GM10266 (cell line): ENCODE data around the gene MED6.

Experiments used
- DNase-seq: peaks from one replicate; pipeline ENCODE4 v3.0.0; 2012; ENCODE audit errors: extremely low spot score
- TF ChIP-seq, protein P1 (sequence below): IDR thresholded peaks from 2 replicates; pipeline ENCODE4 v1.5.1; 2012; ENCODE audit warnings: mild to moderate bottlenecking, low read depth; ENCODE audit not compliant: control insufficient read depth, insufficient read depth; ENCODE audit errors: missing control alignments

The MED6 gene

DNA sequence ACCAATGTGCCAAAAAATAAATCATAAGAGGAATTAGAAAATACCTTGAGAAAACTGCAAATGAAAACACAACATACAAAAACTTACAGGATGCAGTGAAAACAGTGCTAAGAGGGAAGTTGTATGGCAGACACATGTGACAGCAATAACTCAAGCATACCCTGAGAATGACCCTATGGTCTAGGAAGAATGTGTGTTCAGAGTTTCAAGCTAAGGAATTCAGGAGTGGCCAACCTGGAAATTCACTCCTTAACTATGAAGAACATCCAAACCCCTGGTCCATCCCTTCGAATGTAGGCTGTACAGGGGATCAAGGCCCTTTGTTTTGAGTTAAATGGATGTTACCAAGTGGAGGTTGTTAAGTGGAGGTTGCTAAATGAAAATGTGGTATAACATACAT lies 24.5 kb upstream of the MED6 start:
- TF ChIP-seq, protein P1, sequence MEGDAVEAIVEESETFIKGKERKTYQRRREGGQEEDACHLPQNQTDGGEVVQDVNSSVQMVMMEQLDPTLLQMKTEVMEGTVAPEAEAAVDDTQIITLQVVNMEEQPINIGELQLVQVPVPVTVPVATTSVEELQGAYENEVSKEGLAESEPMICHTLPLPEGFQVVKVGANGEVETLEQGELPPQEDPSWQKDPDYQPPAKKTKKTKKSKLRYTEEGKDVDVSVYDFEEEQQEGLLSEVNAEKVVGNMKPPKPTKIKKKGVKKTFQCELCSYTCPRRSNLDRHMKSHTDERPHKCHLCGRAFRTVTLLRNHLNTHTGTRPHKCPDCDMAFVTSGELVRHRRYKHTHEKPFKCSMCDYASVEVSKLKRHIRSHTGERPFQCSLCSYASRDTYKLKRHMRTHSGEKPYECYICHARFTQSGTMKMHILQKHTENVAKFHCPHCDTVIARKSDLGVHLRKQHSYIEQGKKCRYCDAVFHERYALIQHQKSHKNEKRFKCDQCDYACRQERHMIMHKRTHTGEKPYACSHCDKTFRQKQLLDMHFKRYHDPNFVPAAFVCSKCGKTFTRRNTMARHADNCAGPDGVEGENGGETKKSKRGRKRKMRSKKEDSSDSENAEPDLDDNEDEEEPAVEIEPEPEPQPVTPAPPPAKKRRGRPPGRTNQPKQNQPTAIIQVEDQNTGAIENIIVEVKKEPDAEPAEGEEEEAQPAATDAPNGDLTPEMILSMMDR, result no peak
- DNase-seq, result no peak

DNA sequence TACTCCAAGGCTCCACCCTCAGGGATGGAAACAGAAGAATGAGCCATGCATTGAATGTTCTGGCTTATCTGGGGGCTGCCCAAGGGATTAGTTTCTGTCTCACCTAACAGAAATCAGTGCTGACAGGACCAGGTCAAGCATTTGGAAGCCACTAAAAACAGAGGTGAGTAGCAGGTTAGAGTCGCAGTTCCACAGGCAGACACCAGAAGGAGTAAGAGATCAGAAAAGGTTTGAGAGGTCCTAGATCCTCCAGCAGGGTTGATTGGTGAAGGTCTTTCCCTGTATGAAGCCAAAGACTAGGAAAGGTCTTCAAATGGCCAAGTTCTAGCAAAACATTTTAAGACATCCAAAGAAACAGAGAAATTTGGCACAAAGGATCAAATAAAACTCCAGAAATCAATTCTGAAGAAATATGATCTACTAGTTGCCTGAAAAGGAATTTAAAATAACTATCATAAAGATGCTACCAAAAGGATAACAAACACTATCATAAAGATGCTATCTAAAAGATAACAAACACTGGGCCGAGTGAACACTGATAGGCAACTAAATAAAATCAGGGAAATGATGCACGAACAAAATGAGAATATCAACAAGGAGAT lies 21.8 kb upstream of the MED6 start:
- DNase-seq, result peak; percentile 55
- TF ChIP-seq, protein P1, result peak; percentile 80

DNA sequence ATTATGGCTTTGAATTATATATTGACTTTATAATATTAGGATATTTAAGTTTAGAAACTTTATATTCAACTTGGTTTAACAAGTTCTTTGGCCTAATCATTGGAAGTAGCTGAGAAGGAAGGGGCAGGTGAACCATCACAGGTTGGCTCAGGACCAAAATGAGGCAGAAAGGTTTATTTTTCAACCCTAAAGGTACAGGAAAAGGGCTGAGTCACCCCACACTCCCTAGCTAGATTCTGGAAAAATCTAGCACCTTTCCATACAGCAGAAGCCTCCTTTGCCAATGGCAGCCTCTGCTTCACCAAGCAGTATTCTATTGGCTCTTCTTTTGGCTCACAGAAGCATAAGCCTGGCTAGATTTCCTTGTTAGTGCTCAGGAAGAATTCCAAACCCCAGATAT lies 19.3 kb upstream of the MED6 start:
- TF ChIP-seq, protein P1, result no peak
- no peak for DNase-seq

DNA sequence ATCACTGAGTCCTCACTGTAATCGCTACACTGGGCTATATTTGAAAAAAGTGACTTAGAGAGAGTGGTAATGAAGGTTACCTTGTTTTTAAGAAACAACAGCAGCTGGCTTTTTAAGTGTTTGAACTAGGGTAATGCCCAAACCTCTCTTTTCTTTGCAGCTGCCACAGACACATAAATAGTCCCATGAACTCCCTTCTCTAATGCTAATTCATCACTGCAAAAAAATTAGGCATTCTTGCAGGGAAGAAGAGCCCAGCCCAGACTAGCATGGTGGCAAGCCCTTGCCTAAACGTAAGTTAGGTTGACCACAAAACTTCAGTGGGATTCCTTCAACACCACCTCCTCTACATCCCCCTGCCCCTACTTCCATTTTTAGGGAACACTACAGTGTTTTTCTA lies 17.9 kb upstream of the MED6 start:
- DNase-seq, result no peak
- TF ChIP-seq, protein P1, result no peak

DNA sequence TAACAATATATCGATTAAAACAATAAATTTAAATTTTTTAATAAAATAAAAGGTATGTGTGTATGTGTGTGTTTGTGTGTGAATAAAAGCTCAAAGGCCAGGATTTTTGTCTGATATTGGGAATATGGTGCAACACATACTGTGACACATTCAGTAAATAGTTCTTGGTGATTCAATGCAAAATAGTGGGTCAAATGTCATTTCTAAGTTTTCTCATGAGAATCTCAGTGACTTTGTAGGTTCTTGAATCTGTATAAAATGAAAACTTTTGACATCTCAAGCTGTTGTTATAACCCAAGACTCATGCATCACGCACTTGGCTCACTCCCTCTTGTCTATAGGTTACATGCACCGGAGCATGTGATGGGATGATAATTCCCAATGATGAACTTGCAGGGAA lies 16.2 kb upstream of the MED6 start:
- no peak for DNase-seq
- TF ChIP-seq, protein P1, result no peak

DNA sequence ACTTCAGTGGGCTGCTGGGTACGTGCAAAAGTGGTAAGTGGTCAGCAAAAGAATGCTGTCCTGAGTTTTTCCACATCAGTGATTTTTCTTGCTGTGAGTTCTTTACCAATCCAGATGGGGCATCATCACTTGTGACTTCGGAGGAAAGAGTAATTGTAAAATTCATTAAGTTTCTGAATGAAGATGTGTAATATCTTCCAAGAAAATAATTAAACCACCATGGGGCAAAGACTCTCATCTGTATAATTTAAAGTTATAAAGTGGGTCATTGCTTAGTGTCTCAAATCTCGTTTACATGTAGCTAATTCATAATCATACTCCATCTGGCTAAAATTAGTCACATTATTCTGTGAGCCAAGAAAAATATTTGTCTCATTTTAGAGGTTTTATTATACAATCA lies 10.8 kb upstream of the MED6 start:
- TF ChIP-seq, protein P1, result no peak
- no peak for DNase-seq

DNA sequence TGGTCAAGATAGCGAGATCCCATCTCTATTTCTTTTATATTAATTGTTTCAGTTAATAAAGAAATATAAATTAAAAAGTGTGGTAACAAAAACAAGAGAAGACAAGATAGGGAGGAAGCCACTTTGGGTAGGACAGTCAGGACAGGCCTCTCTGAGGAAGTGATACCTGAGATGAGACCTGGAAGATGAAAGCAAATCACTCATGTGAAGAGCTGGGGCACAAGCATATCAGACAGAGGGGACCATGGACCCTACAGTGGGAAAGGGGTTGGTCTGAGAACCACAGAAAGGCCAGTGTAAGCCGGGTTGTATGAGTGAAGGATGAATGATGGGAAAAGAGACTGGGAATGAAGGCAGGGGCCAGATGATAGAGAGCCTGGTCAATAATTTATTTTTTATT lies 1.8 kb upstream of the MED6 start:
- no peak for DNase-seq
- TF ChIP-seq, protein P1, result no peak
